Measurements from ENCODE around the gene DCBLD2. TPM values are rescaled to one million over a fixed set of nuclear protein-coding genes. Genes with fewer than 3 reads are reported as not detected.

Gene DCBLD2
- total and polyA plus RNA-seq, 9 of the 15 experiments (the other 6 are each of a cell fraction or from before 2014, with no cell fraction given), result 2.7 to 14.6 (median 7.4) TPM

GRCh38 chr3:98750276-98750919 is 151.1 kb downstream of the DCBLD2 start:
- in situ Hi-C loops (cut with MboI), result no loop called here
- Histone ChIP-seq H3K4me3 (no peak overlapping the region), H3K4me2 (ENCODE audit: insufficient read depth, low read length) (no peak overlapping the region), H3K27me3 (ENCODE audit: control insufficient read depth in 2 of 2, insufficient read depth in 2 of 2, low read length in 2 of 2) (no peaks in the 10 kb centered on the region), H3K79me2 (ENCODE audit: control insufficient read depth, insufficient read depth, low read length) (no peaks in the 10 kb centered on the region), H3K9me3 (replicated peaks; ENCODE audit: control insufficient read depth, insufficient read depth, low read depth, low read length) (no peaks in the 10 kb centered on the region), H4K20me1 (replicated peaks; ENCODE audit: control insufficient read depth, insufficient read depth, low read length) (no peaks in the 10 kb centered on the region), H3K9ac (ENCODE audit: insufficient read depth in 1 of 2, low read depth in 2 of 2, low read length in 2 of 2) (no peak overlapping the region), H3K9me1 (ENCODE audit: control insufficient read depth, insufficient read depth, low read length) (no peaks in the 10 kb centered on the region), H3K4me1 (replicated peaks in 1 of 2; ENCODE audit: control insufficient read depth in 2 of 2, insufficient read depth in 2 of 2, low read length in 2 of 2) (no peaks in the 10 kb centered on the region), H3K27ac (ENCODE audit: extremely low read depth, low read depth, low read length) (no peak overlapping the region), H3K36me3 (ENCODE audit: control insufficient read depth, insufficient read depth, low read length) (no peaks in the 10 kb centered on the region), H2AFZ (ENCODE audit: low read depth, low read length) (no peak overlapping the region)
- ChIA-PET CTCF (ENCODE audit: low intra/inter-chr PET ratio) (no interaction called here), POLR2A (interaction anchor here (0.6 to 0.8 kb wide), 2 partner anchors 15 to 181 kb away, joined by 3 to 4 read pairs; no protein-coding TSS in a partner anchor)
- BruUV-seq (replicated peaks), result no TSS peak
- no peak for DNase-seq (ENCODE audit: extremely low read depth in 1 of 4, low spot score in 3 of 4)
- ATAC-seq, result no peak
- WGBS (ENCODE audit: insufficient coverage, low coverage, missing lambda C conversion rate), result 0% methylated on average over 1 of the region's 1 CpG
- FAIRE-seq, result no peak
- no peak for TF ChIP-seq ZNF507 (tag; conservative IDR thresholded peaks at IDR 0.05)
- TF ChIP-seq SIN3B (IDR thresholded peaks at IDR 0.05; ENCODE audit: low read depth), result no peak
- no peak for TF ChIP-seq HNRNPK (IDR thresholded peaks at IDR 0.05; ENCODE audit: low read depth, low read length, poor library complexity, severe bottlenecking)
- no peak for TF ChIP-seq IRF2 (CRISPR knock-in tag; IDR thresholded peaks at IDR 0.05)
- no peak for TF ChIP-seq CEBPG (CRISPR knock-in tag; IDR thresholded peaks at IDR 0.05)
- no peak for TF ChIP-seq CEBPG (tag; conservative IDR thresholded peaks at IDR 0.05 in 1 of 2, IDR thresholded peaks at IDR 0.05 in 1 of 2)
- no peak for TF ChIP-seq ZNF639 (CRISPR knock-in tag; conservative IDR thresholded peaks at IDR 0.05 in 1 of 2, IDR thresholded peaks at IDR 0.05 in 1 of 2)
- no peak for TF ChIP-seq ZBTB8A (IDR thresholded peaks at IDR 0.05; ENCODE audit: partially characterized antibody)
- intact Hi-C loops (cut with micrococcal nuclease), result no loop called here
